HepG2 (cell line): ENCODE data around the gene ZFAND3. TPM values are rescaled to one million over a fixed set of nuclear protein-coding genes. Genes with fewer than 3 reads are reported as not detected.

Source experiments
- ATAC-seq: fragments of 200-7000 bp; cut with Tn5 transposase; 3 replicates; pipeline ENCODE4 v1.9.1; 2020; ENCODE audit warnings: mild to moderate bottlenecking, moderate library complexity
- BruUV-seq: library from RNA; stranded (reverse); fragments of 400-500 nt; replicated peaks from 2 replicates; lab custom pipeline; 2021; lab: Mats Ljungman, UMichigan
- CTCF ChIA-PET: fragments of 300-600 bp; formaldehyde crosslinking; extraction: SDS; loops from one replicate; lab custom pipeline; 2021; ENCODE audit warnings: low total read pairs, inconsistent platforms, low intra/inter-chr PET ratio; lab: Yijun Ruan, JAX
- POLR2A ChIA-PET: fragments of 350-600 bp; sonication (Branson Sonifier 250); formaldehyde crosslinking; loops from one replicate; lab custom pipeline; 2020; ENCODE audit warnings: antibody characterized with exemption, inconsistent platforms; lab: Yijun Ruan, JAX
- DNase-seq: peaks from one replicate; pipeline ENCODE4 v3.0.0-alpha.2; 2015; ENCODE audit warnings: low spot score
- FAIRE-seq: peaks from 3 replicates; lab custom pipeline; 2011; peaks lifted over from hg19 to GRCh38; lab: Jason Lieb, UNC
- H2AFZ ChIP-seq: one replicate; pipeline ENCODE4 v1.6.1; 2011; ENCODE audit warnings: low read length, inconsistent platforms
- H3K27ac ChIP-seq: fragments of 300-600 bp; 3 replicates; pipeline ENCODE4 v1.8.0; 2011; ENCODE audit warnings: mixed run types, mild to moderate bottlenecking, mixed read lengths, low read length, inconsistent platforms; ENCODE audit not compliant: insufficient read depth; ENCODE audit errors: extremely low read length
- H3K27me3 ChIP-seq, 2 experiments: fragments of 200-600 bp in 1 of 2; 2 replicates in 1 of 2; 3 replicates in 1 of 2; pipeline versions ENCODE4 v1.6.0 to v1.8.0; 2011; ENCODE audit warnings: low read length in 2 of 2, mild to moderate bottlenecking in 2 of 2, moderate library complexity in 2 of 2, inconsistent platforms in 1 of 2; ENCODE audit not compliant: insufficient read depth in 2 of 2, control insufficient read depth in 1 of 2
- H3K36me3 ChIP-seq, 2 experiments: fragments of 200-600 bp in 1 of 2; replicated peaks in 1 of 2; 2 replicates in 1 of 2; 3 replicates in 1 of 2; pipeline versions ENCODE4 v1.5.1 to v1.8.0; 2011; ENCODE audit warnings: low read length in 2 of 2, inconsistent platforms in 1 of 2; ENCODE audit not compliant: insufficient read depth in 2 of 2, control insufficient read depth in 1 of 2
- H3K4me1 ChIP-seq: 2 replicates; pipeline ENCODE4 v1.5.1; 2012; ENCODE audit warnings: low read length, inconsistent platforms; ENCODE audit not compliant: insufficient read depth
- H3K4me2 ChIP-seq: 2 replicates; pipeline ENCODE4 v1.6.0; 2011; ENCODE audit warnings: low read depth, low read length, inconsistent platforms
- H3K4me3 ChIP-seq, 3 experiments: fragments of 200-600 bp in 1 of 3; sonication (generic), shearing (Covaris generic) in 1 of 3; replicated peaks in 1 of 3; 2 replicates each; pipeline ENCODE4 v1.5.1; 2011 to 2016; ENCODE audit warnings: low read length in 3 of 3, inconsistent platforms in 2 of 3, low read depth in 2 of 3, mild to moderate bottlenecking in 2 of 3, control low read depth in 1 of 3, mixed read lengths in 1 of 3; ENCODE audit not compliant: insufficient read depth in 1 of 3
- H3K79me2 ChIP-seq: one replicate; pipeline ENCODE4 v1.6.1; 2011; ENCODE audit warnings: low read length, inconsistent platforms; ENCODE audit not compliant: insufficient read depth
- H3K9ac ChIP-seq: 2 replicates; pipeline ENCODE4 v1.6.0; 2011; ENCODE audit warnings: mild to moderate bottlenecking, low read depth, low read length, inconsistent platforms; ENCODE audit not compliant: insufficient read depth
- H3K9me3 ChIP-seq: 2 replicates; pipeline ENCODE4 v1.5.1; 2012; ENCODE audit warnings: mild to moderate bottlenecking, low read length
- H4K20me1 ChIP-seq: 2 replicates; pipeline ENCODE4 v1.6.0; 2011; ENCODE audit warnings: inconsistent platforms, mild to moderate bottlenecking, low read length, moderate library complexity; ENCODE audit not compliant: insufficient read depth
- ARID2 ChIP-seq: sonication (generic); formaldehyde crosslinking; IDR thresholded peaks from 2 replicates; pipeline ENCODE4 v1.8.1; 2022; ENCODE audit warnings: mild to moderate bottlenecking, missing genetic modification reagents, borderline replicate concordance
- ARNTL ChIP-seq: sonication (generic); formaldehyde crosslinking; IDR thresholded peaks from 2 replicates; pipeline ENCODE4 v1.4.0; 2020; ENCODE audit warnings: mild to moderate bottlenecking, missing genetic modification reagents
- HCFC1 ChIP-seq: fragments of 150-350 bp; IDR thresholded peaks from 2 replicates; pipeline ENCODE4 v1.6.1; 2014; ENCODE audit warnings: low read depth, low read length
- HNF4A ChIP-seq: sonication (generic); formaldehyde crosslinking; IDR thresholded peaks from 2 replicates; pipeline ENCODE4 v1.4.0; 2020; ENCODE audit warnings: missing genetic modification reagents
- HNRNPH1 ChIP-seq: fragments of 200-400 bp; formaldehyde crosslinking; optimal IDR thresholded peaks from 2 replicates; pipeline ENCODE3; 2017; ENCODE audit warnings: mild to moderate bottlenecking, low read depth, low read length
- IRX3 ChIP-seq: sonication (generic); formaldehyde crosslinking; IDR thresholded peaks from 2 replicates; pipeline ENCODE4 v1.8.1; 2023; ENCODE audit warnings: mild to moderate bottlenecking, low read depth, missing genetic modification reagents, borderline replicate concordance
- KLF16 ChIP-seq, 2 experiments: sonication (generic) in 1 of 2; formaldehyde crosslinking in 1 of 2; IDR thresholded peaks; 2 replicates each; pipeline versions ENCODE4 v1.6.1 to v1.8.0; 2016 to 2023; ENCODE audit warnings: missing genetic modification reagents in 2 of 2, missing compliant biosample characterization in 1 of 2
- MED13 ChIP-seq: sonication (generic); formaldehyde crosslinking; IDR thresholded peaks from 2 replicates; pipeline ENCODE4 v1.5.0; 2020; ENCODE audit warnings: missing genetic modification reagents
- REPIN1 ChIP-seq: sonication (generic); formaldehyde crosslinking; IDR thresholded peaks from 2 replicates; pipeline ENCODE4 v1.8.0; 2022; ENCODE audit warnings: missing genetic modification reagents, low read depth, mild to moderate bottlenecking, borderline replicate concordance
- SIX1 ChIP-seq: sonication (generic); formaldehyde crosslinking; IDR thresholded peaks from 2 replicates; pipeline ENCODE4 v1.4.0; 2020; ENCODE audit warnings: missing genetic modification reagents, borderline replicate concordance
- ZNF296 ChIP-seq: sonication (generic); formaldehyde crosslinking; conservative IDR thresholded peaks from 2 replicates; pipeline ENCODE4 v1.5.0; 2020; ENCODE audit warnings: mild to moderate bottlenecking, missing genetic modification reagents
- ZNF629 ChIP-seq: sonication (generic); formaldehyde crosslinking; conservative IDR thresholded peaks from 2 replicates; pipeline ENCODE4 v1.5.0; 2020; ENCODE audit warnings: missing genetic modification reagents
- WGBS: methylation state at CpG from one replicate; pipeline ENCODE4 v1.1.6; 2017; ENCODE audit warnings: low lambda C conversion rate; 5-methylcytosine and 5-hydroxymethylcytosine counted together
- in situ Hi-C: cut with HindIII; loops from 2 replicates; pipeline ENCODE4 v1.10.0; 2017; ENCODE audit warnings: low pct_unique_long_range_greater_than_20kb; ENCODE audit not compliant: extremely low pct_ligation_motif_present
- intact Hi-C: fragments of 100-400 bp; cut with micrococcal nuclease; formaldehyde crosslinking; loops from one replicate; pipeline ENCODE4 v1.10.0; 2022; ENCODE audit not compliant: unreplicated experiment
- polyA plus RNA-seq, 8 experiments: library from polyadenylated mRNA; depleted of rRNA in 3 of 8; stranded (reverse) in 7 of 8; unstranded in 1 of 8; fragments of >200 nt; fragmentation: Illumina TruSeq in 4 of 8; extraction: Trizol in 4 of 8; gene quantifications; 2 replicates each; pipeline versions ENCODE4 v1.2.1 to v1.2.3, GENCODE V29; 2011 to 2016; ENCODE audit warnings: low read depth in 4 of 8, missing spikeins in 1 of 8, mixed read lengths in 1 of 8; ENCODE audit not compliant: insufficient read depth in 1 of 8
- total RNA-seq, 5 experiments: library from RNA; depleted of rRNA; stranded (reverse); fragments of >200 nt; fragmentation: Illumina TruSeq; extraction: Trizol; gene quantifications; 2 replicates each; pipeline ENCODE4 v1.2.3, GENCODE V29; 2016; ENCODE audit warnings: low read depth in 1 of 5
- TF ChIP-seq, protein P1 (sequence below): sonication (generic); formaldehyde crosslinking; IDR thresholded peaks from one replicate; pipeline ENCODE4 v1.5.1; 2020; ENCODE audit warnings: mild to moderate bottlenecking, missing genetic modification reagents; ENCODE audit errors: not compliant biosample characterization
- TF ChIP-seq, protein P2 (sequence below): sonication (generic); formaldehyde crosslinking; IDR thresholded peaks from 2 replicates; pipeline ENCODE4 v1.8.1; 2023; ENCODE audit warnings: mild to moderate bottlenecking, missing genetic modification reagents, borderline replicate concordance

ZFAND3 gene
- total and polyA plus RNA-seq, 2 of the 13 experiments (the other 11 are each of a cell fraction or from before 2014, with no cell fraction given) = 16.4 to 17.1 TPM

DNA sequence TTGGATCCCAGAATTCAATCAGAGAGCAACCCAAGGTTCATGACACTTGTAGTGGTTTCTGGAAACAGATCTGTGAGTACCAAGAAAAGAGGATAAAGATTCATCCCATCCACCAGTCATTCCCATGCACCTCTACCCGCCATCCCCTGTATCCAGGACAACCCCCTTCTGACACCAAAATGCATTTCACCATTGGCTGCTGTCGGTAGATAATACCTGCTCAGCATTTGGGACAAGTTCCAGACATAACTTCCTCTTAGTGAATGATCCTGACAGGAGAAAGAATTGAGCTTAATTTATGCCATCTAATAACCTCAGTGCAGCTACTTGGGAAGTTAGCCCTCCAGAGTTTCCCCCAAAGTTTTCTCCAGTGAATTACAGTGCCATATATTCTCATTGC is 329.1 kb downstream of the ZFAND3 start:
- WGBS = 97% methylated on average over 2 of the region's 2 CpGs
- POLR2A ChIA-PET = no interaction called here
- FAIRE-seq = no peak

DNA sequence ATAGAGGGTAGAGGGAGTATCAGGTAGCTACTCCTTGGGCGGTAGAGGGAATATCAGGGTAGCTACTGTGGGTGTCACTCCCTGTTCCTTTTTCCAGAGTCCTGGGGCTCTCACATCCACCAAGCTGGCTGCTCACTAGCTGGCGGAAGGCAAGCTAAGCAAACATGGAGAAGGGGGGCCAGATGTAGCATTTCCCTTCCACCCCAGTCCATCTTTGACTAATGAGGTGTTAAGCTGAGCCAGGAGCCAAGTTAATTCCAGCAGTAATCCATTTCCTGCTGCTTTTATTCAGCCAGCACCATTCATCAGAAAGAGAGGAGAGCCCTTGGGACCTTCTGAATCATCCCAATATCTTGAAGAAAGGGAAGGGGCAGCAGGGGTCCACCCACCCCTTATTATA is 330.0 kb downstream of the ZFAND3 start:
- in situ Hi-C loops (no loop called here), intact Hi-C loops (no loop called here)
- no peak for FAIRE-seq
- POLR2A ChIA-PET = no interaction called here
- Histone ChIP-seq H3K4me2 (no peak overlapping the region), H3K4me1 (peaks cover 3% of the 10 kb centered on the region), H3K9me3 (no peaks in the 10 kb centered on the region), H3K79me2 (no peaks in the 10 kb centered on the region), H2AFZ (no peak overlapping the region), H3K36me3 (peaks cover 14 to 33% of the 10 kb centered on the region in 2 experiments), H4K20me1 (peaks cover 3% of the 10 kb centered on the region; the same call in 1 of the 2 replicates), H3K27me3 (no peaks in the 10 kb centered on the region), H3K27ac (no peak overlapping the region), H3K9ac (no peak overlapping the region), H3K4me3 (no peak overlapping the region)
- ATAC-seq = no peak
- WGBS = 100% methylated on average over 2 of the region's 2 CpGs
- CTCF ChIA-PET = no interaction called here
- no peak for DNase-seq
- BruUV-seq = no TSS peak
- TF ChIP-seq, protein P1, sequence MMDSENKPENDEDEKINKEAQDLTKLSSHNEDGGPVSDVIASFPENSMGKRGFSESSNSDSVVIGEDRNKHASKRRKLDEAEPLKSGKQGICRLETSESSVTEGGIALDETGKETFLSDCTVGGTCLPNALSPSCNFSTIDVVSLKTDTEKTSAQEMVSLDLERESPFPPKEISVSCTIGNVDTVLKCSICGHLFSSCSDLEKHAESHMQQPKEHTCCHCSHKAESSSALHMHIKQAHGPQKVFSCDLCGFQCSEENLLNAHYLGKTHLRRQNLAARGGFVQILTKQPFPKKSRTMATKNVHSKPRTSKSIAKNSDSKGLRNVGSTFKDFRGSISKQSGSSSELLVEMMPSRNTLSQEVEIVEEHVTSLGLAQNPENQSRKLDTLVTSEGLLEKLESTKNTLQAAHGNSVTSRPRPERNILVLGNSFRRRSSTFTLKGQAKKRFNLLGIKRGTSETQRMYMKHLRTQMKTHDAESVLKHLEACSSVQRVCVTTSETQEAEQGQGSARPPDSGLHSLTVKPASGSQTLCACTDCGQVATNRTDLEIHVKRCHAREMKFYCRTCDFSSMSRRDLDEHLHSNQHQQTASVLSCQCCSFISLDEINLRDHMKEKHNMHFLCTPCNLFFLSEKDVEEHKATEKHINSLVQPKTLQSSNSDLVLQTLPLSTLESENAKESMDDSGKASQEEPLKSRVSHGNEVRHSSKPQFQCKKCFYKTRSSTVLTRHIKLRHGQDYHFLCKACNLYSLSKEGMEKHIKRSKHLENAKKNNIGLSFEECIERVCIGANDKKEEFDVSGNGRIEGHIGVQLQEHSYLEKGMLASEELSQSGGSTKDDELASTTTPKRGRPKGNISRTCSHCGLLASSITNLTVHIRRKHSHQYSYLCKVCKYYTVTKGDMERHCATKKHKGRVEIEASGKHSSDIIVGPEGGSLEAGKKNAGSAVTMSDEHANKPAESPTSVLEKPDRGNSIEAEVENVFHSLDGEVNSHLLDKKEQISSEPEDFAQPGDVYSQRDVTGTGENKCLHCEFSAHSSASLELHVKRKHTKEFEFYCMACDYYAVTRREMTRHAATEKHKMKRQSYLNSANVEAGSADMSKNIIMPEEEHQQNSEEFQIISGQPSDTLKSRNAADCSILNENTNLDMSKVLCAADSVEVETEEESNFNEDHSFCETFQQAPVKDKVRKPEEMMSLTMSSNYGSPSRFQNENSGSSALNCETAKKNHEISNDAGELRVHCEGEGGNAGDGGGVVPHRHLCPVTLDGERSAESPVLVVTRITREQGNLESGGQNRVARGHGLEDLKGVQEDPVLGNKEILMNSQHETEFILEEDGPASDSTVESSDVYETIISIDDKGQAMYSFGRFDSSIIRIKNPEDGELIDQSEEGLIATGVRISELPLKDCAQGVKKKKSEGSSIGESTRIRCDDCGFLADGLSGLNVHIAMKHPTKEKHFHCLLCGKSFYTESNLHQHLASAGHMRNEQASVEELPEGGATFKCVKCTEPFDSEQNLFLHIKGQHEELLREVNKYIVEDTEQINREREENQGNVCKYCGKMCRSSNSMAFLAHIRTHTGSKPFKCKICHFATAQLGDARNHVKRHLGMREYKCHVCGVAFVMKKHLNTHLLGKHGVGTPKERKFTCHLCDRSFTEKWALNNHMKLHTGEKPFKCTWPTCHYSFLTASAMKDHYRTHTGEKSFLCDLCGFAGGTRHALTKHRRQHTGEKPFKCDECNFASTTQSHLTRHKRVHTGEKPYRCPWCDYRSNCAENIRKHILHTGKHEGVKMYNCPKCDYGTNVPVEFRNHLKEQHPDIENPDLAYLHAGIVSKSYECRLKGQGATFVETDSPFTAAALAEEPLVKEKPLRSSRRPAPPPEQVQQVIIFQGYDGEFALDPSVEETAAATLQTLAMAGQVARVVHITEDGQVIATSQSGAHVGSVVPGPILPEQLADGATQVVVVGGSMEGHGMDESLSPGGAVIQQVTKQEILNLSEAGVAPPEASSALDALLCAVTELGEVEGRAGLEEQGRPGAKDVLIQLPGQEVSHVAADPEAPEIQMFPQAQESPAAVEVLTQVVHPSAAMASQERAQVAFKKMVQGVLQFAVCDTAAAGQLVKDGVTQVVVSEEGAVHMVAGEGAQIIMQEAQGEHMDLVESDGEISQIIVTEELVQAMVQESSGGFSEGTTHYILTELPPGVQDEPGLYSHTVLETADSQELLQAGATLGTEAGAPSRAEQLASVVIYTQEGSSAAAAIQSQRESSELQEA (CRISPR knock-in tag) = no peak
- TF ChIP-seq HNF4A (CRISPR knock-in tag) (no peak), ARNTL (no peak), REPIN1 (CRISPR knock-in tag) (no peak), KLF16 (CRISPR knock-in tag; IDR thresholded peaks at IDR 0.05) (no peak), ZNF296 (CRISPR knock-in tag) (no peak), IRX3 (CRISPR knock-in tag) (no peak)
- TF ChIP-seq, protein P2, sequence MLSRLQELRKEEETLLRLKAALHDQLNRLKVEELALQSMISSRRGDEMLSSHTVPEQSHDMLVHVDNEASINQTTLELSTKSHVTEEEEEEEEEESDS (CRISPR knock-in tag) = no peak

More for the DNA sequence above, 329.1 kb downstream of the ZFAND3 start:
- peaks cover 14 to 38% of the 10 kb centered on the region in 2 experiments for H3K36me3 ChIP-seq
- H3K27me3 ChIP-seq = no peaks in the 10 kb centered on the region
- intact Hi-C loops = no loop called here
- no peak for TF ChIP-seq HCFC1
- no peak for TF ChIP-seq ARID2 (CRISPR knock-in tag)
- no peak for TF ChIP-seq HNRNPH1
- TF ChIP-seq SIX1 (CRISPR knock-in tag) = no peak
- no peak for TF ChIP-seq ZNF629 (CRISPR knock-in tag)
- no peak for TF ChIP-seq MED13 (CRISPR knock-in tag)
- H3K4me1 ChIP-seq = no peaks in the 10 kb centered on the region
- H3K9ac ChIP-seq = no peak overlapping the region
- H3K79me2 ChIP-seq = no peaks in the 10 kb centered on the region
- in situ Hi-C loops = no loop called here
- no peaks in the 10 kb centered on the region for H3K9me3 ChIP-seq
- CTCF ChIA-PET = no interaction called here
- no TSS peak for BruUV-seq
- H3K27ac ChIP-seq = no peak overlapping the region
- no peak overlapping the region for H2AFZ ChIP-seq
- H3K4me2 ChIP-seq = no peak overlapping the region
- H3K4me3 ChIP-seq = no peak overlapping the region
- ATAC-seq (no peak), DNase-seq (no peak)
- peaks cover 3% of the 10 kb centered on the region; the same call in 1 of the 2 replicates for H4K20me1 ChIP-seq
